Measurements from ENCODE around the gene TIMM9. TPM values are rescaled to one million over a fixed set of nuclear protein-coding genes. Genes with fewer than 3 reads are reported as not detected.
"Not testable (repeated sequence)": the region's sequence is repeated elsewhere in the genome, so short reads cannot be mapped to it uniquely, and the experiment has no call there.

The TIMM9 gene
- total RNA-seq, 1 donor from 2014 or later = 34.7 TPM

DNA sequence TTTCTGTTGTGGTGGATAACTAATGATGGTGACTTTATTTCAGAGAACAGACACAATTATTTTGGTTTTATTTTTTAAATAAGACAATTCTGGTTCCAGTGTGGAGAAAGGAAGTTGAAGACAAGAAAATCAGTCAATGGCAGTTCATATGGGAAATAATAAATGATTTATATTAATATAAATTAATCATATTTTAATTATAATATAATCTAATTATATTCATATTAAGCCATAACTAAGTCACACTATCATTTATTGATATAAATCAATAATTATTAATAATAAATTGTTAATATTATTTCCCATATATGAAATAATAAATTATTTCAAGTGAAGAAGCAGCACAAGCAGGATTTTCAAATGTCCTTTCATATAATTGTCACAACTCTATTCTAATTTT, 28.8 kb downstream of the TIMM9 start:
- DNase-seq = no peak

DNA sequence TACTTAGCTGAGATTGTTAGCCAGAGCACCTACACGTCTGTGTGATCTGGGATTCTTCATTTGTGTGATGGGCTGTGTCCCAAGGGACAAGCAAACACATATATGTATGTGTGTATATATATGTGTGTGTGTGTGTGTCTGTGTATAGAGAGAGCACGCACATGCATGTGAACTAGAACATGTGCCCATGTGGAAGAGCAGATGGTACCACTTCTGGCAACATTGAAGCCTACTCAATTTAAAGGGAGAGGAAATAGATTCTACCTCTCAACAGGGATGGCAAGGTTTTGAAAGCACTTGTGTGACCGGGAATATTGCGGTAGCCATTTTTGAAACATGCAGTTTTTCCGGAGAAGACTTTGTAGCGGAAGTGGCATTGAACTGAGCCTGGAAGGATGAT, 30.2 kb downstream of the TIMM9 start:
- no peak for DNase-seq

DNA sequence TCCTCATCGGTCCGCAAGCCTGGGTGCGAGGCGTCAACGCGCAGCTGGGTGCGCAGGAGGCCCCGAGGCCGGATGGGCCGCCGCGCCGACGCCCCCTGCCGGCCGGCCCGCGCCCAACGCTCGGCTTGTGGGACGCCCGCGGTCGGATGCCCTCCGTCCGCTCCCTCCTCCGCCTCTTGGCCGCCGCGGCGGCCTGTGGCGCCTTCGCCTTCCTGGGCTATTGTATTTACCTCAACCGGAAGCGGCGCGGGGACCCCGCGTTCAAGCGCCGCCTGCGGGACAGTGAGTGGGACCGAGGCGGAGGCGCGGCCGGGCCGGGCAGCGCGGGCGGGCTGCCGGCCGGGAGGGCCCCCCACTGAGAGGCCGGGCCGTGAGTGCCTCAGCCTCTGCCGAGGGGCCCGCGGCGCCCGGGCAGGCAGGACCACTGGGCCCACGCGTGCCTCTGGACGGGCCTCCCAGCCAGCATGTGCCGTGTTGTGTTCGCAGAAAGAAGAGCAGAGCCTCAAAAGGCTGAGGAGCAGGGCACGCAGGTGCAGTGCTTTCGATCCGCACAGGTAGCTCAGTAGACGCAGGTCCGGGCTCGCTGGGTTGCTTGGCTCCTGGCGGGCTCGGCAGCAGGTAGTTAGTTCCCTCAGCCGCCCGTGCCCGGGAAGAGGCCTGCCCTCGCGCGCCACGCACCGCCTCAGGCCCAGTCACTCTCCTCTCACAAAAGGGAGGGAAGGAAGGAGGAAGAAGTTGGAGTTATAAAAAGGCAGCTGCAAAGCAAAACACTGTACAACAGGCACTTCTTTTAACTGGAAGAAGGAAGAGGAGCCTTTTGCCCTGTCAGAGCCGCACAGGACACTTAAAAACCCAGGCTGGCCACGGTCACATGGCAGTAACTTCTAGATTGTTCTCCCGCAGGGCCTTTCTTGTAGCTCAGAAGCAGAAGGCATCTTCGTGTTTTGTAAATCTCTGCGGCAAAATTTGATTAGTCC, 31.2 kb downstream of the TIMM9 start, which contains the start of gene TOMM20L:
TSS of gene TOMM20L (plus strand) at position 119 of the 977 bp plus-strand sequence. CDS start at position 147, 28 bp downstream.
- DNase-seq = peak; percentile 29

DNA sequence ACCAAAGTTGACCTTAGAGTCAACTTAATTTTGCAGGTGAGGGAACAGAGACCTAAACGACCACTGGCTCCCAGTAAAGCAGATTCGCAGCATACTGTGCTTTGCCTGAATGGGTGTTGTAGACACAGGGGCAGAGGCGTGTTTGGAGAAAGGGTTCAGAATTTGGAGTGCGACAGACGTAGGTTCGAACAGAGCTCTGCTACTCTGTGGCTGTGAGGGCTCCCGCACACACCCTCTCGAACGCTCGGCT, 31.8 kb downstream of the TIMM9 start:
- DNase-seq = no peak

DNA sequence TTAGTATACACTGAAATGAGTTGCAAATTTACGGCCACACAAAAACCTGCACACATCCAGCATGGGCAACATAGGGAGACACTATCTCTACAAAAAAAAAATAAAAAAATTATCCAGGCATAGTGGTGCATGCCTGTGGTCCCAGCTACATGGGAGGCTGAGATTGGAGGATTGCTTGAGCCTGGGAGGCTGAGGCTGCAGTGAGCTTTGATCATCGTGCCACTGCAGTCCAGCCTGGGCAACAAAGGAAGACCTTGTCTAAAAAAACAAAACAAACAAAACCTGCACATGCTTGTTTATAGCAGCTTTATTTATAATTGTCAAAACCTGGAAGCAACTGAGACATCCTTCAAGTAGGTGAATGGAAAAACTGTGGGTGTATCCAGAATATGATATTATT, 36.5 kb downstream of the TIMM9 start:
- no peak for DNase-seq

DNA sequence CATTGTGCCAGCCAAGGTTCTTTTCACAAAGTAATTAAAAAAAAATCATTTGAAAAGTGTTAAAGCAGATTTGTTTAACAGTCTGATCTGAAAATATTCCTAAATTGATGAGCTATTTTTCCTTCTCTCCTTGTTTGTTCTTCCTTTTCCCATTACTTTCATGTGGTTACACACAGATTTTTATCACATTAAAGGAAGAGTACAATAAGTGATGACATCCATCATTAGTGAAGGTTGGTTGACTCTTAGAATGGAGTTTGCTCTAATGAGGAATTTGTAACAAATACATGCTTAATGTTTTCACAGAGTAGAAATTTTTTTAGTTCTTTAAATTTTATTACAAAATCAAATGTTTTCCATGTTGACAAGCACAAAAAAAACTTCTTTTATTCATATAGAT, 50.5 kb downstream of the TIMM9 start:
- DNase-seq = no peak

DNA sequence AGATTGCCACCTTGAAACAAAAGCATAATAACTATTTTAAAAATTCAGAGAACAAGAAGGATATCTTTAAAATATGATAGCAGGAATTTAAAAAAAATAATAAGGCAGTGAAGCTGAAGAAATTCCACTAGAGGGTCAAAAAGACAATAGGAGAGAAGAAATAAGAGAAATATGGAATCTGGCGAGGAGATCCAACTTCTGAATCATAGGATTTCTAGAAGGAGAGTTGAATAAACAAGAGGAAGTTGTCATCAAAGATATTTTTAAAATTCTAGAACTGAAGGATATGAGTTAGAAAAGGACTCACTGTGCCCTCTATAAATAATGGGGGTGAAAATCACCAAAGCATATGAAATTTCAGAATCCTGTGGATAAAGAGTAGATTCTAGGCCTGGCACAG, 58.4 kb downstream of the TIMM9 start:
- no peak for DNase-seq

DNA sequence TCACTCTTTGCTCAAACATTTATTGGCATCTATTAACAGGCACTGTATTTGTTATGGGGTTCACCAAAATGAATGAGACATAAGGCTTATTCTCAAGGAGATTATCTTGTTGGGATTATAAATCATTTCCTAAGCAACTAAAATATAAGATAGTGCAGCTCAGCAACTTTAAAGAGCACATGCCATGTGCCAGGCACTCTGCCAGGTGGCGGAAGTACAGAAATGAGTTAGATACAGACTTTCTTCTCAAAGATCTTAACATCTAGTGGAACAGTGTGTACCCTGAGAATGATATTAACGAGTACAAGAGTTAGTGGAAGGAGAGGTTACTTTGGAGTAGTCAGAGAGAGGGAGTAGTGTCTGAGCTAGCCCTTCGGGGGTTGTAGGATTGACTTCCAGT, 60.0 kb downstream of the TIMM9 start:
- DNase-seq = no peak

DNA sequence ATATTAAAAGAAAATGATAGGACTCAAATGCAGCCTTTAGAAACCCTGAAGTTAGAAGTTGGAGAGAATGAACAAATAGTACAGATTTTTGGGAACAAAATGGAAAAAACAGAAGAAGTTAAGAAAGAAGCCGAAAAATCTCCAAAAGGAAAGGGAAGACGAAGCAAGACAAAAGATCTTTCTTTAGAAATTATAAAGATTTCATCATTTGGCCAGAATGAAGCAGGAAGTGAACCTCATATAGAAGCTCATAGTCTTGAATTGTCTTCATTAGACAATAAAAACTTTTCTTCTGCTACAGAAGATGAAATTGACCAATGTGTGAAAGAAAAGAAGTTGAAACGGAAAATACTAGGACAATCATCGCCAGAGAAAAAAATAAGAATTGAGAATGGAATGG, 63.0 kb downstream of the TIMM9 start:
- no peak for DNase-seq

DNA sequence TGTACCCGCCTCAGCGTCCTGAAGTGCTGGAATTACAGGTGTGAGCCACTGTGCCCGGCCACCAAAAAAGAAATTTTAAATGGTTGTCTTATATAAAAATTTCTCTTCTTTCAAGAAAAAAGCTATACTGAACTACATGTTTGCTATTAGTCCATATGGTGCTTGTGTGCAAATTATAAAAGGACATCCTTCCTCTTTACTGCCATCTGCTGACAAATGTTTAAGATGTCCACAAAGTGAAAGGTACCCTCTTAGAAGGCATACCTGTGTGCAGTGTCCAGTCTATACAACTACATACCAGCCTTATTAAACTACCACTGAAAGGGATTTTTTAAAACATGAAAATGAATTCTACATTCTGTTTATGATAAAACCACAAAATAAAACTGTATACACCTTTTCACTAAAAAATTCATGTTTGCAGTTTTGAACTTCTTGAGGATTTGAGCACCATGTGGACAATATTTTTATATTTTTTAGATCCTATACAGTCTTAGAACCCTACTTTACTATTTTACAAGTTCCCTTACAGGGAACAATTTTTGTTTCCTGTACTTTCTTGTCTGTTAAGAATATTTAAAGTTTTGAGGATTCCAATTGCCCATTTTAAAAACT, 64.4 kb downstream of the TIMM9 start:
- DNase-seq = no peak

DNA sequence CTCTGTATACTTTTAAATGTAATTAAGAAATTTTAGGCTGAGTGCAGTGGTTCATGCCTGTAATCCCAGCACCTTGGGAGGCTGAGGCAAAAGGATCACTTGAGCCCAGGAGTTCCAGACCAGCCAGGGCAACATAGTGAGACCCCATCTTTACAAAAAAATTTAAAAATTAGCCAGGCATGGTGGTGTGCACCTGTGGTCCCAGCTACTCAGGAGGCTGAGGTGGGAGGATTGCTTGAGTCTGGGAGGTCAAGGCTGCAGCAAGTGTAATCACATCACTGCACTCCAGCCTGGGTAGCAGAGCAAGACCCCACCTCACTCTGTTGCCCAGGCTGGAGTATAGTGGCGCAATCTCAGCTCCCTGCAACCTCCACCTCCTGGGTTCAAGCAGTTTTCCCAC, 65.1 kb downstream of the TIMM9 start:
- not testable (repeated sequence) for DNase-seq

Small RNAs within 50 kb of the gene (small RNA-seq; reads per million reads assigned to genes)
- gene HSBP1P1 (ENCODE audit: low replicate concordance) (not detected), gene RF00019 (ENCODE audit: low replicate concordance) (not detected)

Other genes with a start within 250 kb of the TIMM9 start
- gene ACTR10, start 227.4 kb downstream of the TIMM9 start, total RNA-seq = 65.6 TPM
- 54.5 TPM for gene PSMA3, start 182.7 kb downstream of the TIMM9 start, total RNA-seq
- gene ARID4A, start 129.0 kb downstream of the TIMM9 start, total RNA-seq = 31.6 TPM
- gene TOMM20L, start 31.6 kb downstream of the TIMM9 start, total RNA-seq = not detected
- gene KIAA0586, start 188 bp upstream of the TIMM9 start, total RNA-seq = 21.0 TPM
- gene DACT1, start 210.4 kb upstream of the TIMM9 start, total RNA-seq = 24.3 TPM

Measured in skin of body (tissue), 3 donors.